Karpas-422 (cell line): ENCODE data around the gene MXI1. TPM values are rescaled to one million over a fixed set of nuclear protein-coding genes. Genes with fewer than 3 reads are reported as not detected.

Experiments used
- DNase-seq: peaks from one replicate; pipeline ENCODE4 v3.0.0-alpha.2; 2015
- H2AFZ ChIP-seq: fragments of 200-600 bp; sonication (generic); 2 replicates; pipeline ENCODE4 v1.6.1; 2014; ENCODE audit warnings: antibody characterized with exemption, low read length, mixed read lengths
- H3K27ac ChIP-seq: fragments of 200-600 bp; sonication (generic); 2 replicates; pipeline ENCODE4 v1.5.1; 2014; ENCODE audit warnings: mild to moderate bottlenecking, low read length, moderate library complexity
- H3K27me3 ChIP-seq: fragments of 200-600 bp; sonication (generic); 2 replicates; pipeline ENCODE4 v1.6.1; 2014; ENCODE audit warnings: low read length, mixed read lengths
- H3K36me3 ChIP-seq: fragments of 200-600 bp; sonication (generic); 2 replicates; pipeline ENCODE4 v1.6.1; 2014; ENCODE audit warnings: low read length, mixed read lengths; ENCODE audit not compliant: insufficient read depth
- H3K4me1 ChIP-seq: fragments of 200-600 bp; sonication (generic); 2 replicates; pipeline ENCODE4 v1.6.1; 2014; ENCODE audit warnings: mild to moderate bottlenecking, low read length, mixed read lengths
- H3K4me2 ChIP-seq: fragments of 200-600 bp; sonication (generic); 2 replicates; pipeline ENCODE4 v1.6.1; 2014; ENCODE audit warnings: low read length, low read depth, mild to moderate bottlenecking; ENCODE audit not compliant: poor library complexity, severe bottlenecking
- H3K4me3 ChIP-seq: fragments of 200-600 bp; sonication (generic); 2 replicates; pipeline ENCODE4 v1.5.1; 2014; ENCODE audit warnings: mild to moderate bottlenecking, antibody characterized with exemption, low read length, mixed read lengths
- H3K79me2 ChIP-seq: fragments of 200-600 bp; sonication (generic); 2 replicates; pipeline ENCODE4 v1.6.1; 2014; ENCODE audit warnings: mild to moderate bottlenecking, low read length, mixed read lengths
- H3K9ac ChIP-seq: fragments of 200-600 bp; sonication (generic); 2 replicates; pipeline ENCODE4 v1.6.0; 2014; ENCODE audit warnings: low read length
- H3K9me2 ChIP-seq: fragments of 200-600 bp; sonication (generic), shearing (Covaris generic); replicated peaks from 2 replicates; pipeline ENCODE4 v1.6.0; 2014; ENCODE audit warnings: mild to moderate bottlenecking, low read length, moderate library complexity; ENCODE audit not compliant: insufficient read depth
- H3K9me3 ChIP-seq: fragments of 300-700, 200-600 bp; sonication (generic); 2 replicates; pipeline ENCODE4 v1.6.1; 2014; ENCODE audit warnings: low read length, mixed read lengths
- H4K20me1 ChIP-seq: fragments of 200-600 bp; sonication (generic); 2 replicates; pipeline ENCODE4 v1.6.1; 2014; ENCODE audit warnings: mild to moderate bottlenecking, antibody characterized with exemption, low read length, low read depth; ENCODE audit not compliant: insufficient read depth
- total RNA-seq: library from RNA; depleted of rRNA; stranded (reverse); fragments of >200 nt; shearing (Covaris generic); gene quantifications from 2 replicates; pipeline ENCODE4 v1.2.3, GENCODE V29; 2014; ENCODE audit warnings: low replicate concordance

Gene MXI1
- total RNA-seq, 1 experiment from 2014 or later: 12.0 TPM

DNA sequence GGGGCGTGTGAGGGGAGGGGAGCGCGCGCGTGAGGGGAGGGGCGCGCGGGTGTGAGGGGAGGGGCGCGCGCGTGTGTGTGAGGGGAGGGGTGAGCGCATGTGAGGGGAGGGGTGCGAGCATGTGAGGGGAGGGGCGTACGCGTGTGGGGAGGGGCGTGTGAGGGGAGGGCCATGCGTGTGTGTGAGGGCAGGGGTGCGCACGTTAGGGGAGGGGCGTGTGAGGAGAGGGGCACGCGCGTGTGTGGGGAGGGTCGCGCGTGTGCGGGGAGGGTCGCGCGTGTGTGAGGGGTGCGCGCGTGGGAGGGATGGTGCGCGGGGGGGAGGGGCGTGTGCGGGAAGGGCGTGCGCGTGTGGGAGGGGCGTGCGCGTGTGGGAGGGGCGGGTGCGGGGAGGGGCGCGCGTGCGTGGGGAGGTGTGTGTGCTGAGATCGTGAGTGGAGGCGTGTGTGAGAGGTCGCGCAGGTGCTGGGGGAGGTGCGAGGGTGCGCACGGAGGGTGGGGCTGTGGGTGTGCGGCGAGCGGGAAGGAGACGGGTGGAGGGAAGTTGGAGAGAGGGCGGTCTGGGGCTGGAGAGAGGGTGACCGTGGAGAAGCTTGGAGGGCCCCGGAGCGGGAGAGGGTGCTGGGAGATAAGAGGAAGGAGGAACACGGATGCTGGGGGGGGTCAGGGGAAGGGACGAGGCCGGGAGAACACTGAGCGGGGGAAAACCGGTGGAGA, 19.7 kb downstream of the MXI1 start:
- H4K20me1 ChIP-seq: no peaks in the 10 kb centered on the region
- no peak overlapping the region for H2AFZ ChIP-seq
- H3K9me3 ChIP-seq: no peaks in the 10 kb centered on the region
- H3K4me3 ChIP-seq: peak overlapping the region; percentile 72
- H3K27ac ChIP-seq: no peak overlapping the region
- peak overlapping the region; percentile 37; the same call in 1 of the 2 replicates for H3K9ac ChIP-seq
- peak; percentile 43 for DNase-seq
- H3K36me3 ChIP-seq: no peaks in the 10 kb centered on the region
- H3K4me1 ChIP-seq: peaks cover 11% of the 10 kb centered on the region
- peak overlapping the region; percentile 60 for H3K4me2 ChIP-seq
- H3K27me3 ChIP-seq: no peaks in the 10 kb centered on the region
- no peaks in the 10 kb centered on the region for H3K79me2 ChIP-seq
- H3K9me2 ChIP-seq: no peaks in the 10 kb centered on the region

DNA sequence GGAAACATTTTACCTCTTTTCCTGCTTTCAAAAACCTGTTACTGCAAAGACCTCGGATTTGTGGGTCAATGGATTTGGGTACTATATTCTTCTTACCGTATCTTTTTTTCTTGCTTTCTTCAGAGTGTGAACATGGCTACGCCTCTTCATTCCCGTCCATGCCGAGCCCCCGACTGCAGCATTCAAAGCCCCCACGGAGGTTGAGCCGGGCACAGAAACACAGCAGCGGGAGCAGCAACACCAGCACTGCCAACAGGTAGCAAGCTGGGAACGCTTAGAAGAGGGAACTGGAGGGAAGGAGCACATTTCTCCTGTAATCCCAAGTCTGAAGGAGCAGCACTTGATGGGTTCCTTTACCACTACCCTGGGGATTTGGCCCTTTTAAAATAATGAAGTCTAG, 20.7 kb downstream of the MXI1 start:
- Histone ChIP-seq H3K9me3 (no peaks in the 10 kb centered on the region), H3K4me2 (peak overlapping the region; percentile 60), H4K20me1 (no peaks in the 10 kb centered on the region), H3K79me2 (no peaks in the 10 kb centered on the region), H3K9ac (no peak overlapping the region), H3K9me2 (no peaks in the 10 kb centered on the region), H3K36me3 (no peaks in the 10 kb centered on the region), H3K27ac (no peak overlapping the region), H3K4me3 (no peak overlapping the region), H2AFZ (no peak overlapping the region), H3K4me1 (peaks cover 11% of the 10 kb centered on the region), H3K27me3 (no peaks in the 10 kb centered on the region)
- DNase-seq: no peak

DNA sequence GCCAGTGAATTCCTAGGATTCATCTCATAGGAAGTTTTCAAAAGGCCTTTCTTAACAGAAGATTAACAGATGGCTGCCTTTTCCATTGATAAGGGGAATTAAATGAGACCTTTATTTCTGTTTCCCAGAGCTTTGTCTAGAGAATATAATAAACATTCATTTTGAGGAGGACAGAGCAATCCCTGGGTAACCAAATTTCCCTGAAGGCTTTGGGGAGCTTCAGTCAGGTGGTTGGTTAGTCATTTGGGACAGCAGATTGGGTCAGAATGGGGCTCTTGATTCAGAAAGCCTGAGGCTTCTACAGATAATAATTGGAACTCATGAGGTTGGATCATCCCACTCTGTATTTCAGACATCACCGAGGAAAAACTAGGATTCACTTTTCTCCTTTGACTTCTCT, 21.8 kb downstream of the MXI1 start:
- Histone ChIP-seq H3K27ac (no peak overlapping the region), H3K9ac (no peak overlapping the region), H3K27me3 (0 out of 2 replicates have a peak, but pooled peaks cover 3% of the 10 kb centered on the region), H3K9me2 (no peaks in the 10 kb centered on the region), H3K9me3 (no peaks in the 10 kb centered on the region), H3K4me1 (peaks cover 11% of the 10 kb centered on the region), H2AFZ (no peak overlapping the region), H3K4me2 (no peak overlapping the region), H3K4me3 (no peak overlapping the region), H4K20me1 (peaks cover 4% of the 10 kb centered on the region; the same call in 1 of the 2 replicates), H3K36me3 (no peaks in the 10 kb centered on the region), H3K79me2 (no peaks in the 10 kb centered on the region)
- DNase-seq: no peak

DNA sequence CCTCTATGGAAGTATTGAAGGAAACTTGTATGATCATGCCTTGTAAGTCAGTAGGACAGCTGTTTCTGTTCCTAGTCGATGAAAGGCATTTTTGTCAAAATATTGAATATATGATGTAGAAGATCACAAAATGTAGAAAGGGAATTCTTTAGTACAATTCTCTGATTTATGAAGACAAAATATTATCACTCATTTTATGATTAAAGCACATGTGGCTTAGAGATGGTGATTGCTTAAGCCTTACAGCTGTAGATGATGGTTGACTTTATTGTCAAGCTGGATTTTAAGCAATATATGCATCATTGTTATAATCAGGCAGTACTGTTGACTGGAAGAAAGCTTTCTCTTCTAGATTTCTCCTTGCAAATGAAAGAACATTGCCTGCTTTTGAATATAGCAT, 26.4 kb downstream of the MXI1 start:
- Histone ChIP-seq H3K4me3 (no peak overlapping the region), H3K9ac (no peak overlapping the region), H3K4me2 (no peak overlapping the region), H3K36me3 (no peaks in the 10 kb centered on the region), H3K27me3 (0 out of 2 replicates have a peak, but pooled peaks cover 3% of the 10 kb centered on the region), H3K79me2 (no peaks in the 10 kb centered on the region), H3K9me2 (no peaks in the 10 kb centered on the region), H2AFZ (no peak overlapping the region), H3K9me3 (no peaks in the 10 kb centered on the region), H4K20me1 (peaks cover 10% of the 10 kb centered on the region; the same call in 1 of the 2 replicates), H3K4me1 (no peaks in the 10 kb centered on the region), H3K27ac (no peak overlapping the region)
- no peak for DNase-seq

DNA sequence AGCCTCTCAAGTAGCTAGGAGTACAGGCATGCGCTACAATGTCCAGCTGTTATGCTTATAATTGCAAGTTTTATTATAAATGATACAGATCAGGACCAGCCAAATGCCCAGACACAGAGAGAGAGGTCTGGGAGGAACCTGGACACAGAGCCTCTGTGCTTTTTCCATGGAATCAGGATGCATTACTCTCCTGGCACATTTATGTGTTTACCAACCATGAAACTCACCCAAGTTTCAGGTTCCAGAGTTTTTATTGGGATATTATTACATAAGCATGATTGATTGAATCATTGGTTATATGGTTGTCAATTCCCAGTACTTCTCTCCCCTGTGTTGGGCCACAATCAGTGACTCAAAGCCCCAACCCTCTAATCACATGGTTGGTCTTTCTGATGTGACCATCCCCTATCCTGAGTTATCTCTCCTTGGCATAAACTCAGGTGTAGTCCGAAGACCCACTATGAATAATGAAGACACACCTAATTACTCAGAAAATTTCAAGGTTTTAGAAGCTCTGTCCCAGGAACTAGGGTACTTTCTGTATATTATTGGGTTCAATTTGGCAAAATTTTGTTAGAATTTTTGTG, 30.6 kb downstream of the MXI1 start:
- H2AFZ ChIP-seq: no peak overlapping the region
- H3K79me2 ChIP-seq: no peaks in the 10 kb centered on the region
- H3K27ac ChIP-seq: no peak overlapping the region
- H3K9me3 ChIP-seq: no peaks in the 10 kb centered on the region
- no peak overlapping the region for H3K4me3 ChIP-seq
- H4K20me1 ChIP-seq: peaks cover 15% of the 10 kb centered on the region; the same call in 1 of the 2 replicates
- H3K36me3 ChIP-seq: no peaks in the 10 kb centered on the region
- no peak overlapping the region for H3K9ac ChIP-seq
- H3K9me2 ChIP-seq: no peaks in the 10 kb centered on the region
- DNase-seq: no peak
- H3K4me2 ChIP-seq: no peak overlapping the region
- no peaks in the 10 kb centered on the region for H3K4me1 ChIP-seq
- 0 out of 2 replicates have a peak, but pooled peaks cover 3% of the 10 kb centered on the region for H3K27me3 ChIP-seq

DNA sequence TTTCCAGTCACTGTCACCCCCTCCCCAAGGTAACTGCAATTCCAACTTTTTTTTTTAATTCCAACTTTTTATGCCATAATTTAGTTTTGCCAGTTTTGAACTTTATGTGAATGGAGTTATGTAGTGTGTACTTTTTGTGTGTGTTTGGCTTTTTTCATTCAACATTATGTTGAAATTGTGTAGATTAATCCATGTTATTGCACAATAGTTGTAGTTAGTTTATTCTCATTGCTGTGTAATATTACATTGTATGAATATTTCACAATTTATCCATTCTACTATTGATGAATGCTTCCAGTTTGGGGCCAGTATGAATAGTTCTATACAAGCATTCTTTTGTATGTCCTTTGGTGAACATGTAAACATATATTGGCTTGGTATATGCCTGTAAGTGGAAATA, 32.5 kb downstream of the MXI1 start:
- no peaks in the 10 kb centered on the region for H3K36me3 ChIP-seq
- DNase-seq: no peak
- H3K27me3 ChIP-seq: no peaks in the 10 kb centered on the region
- H3K9ac ChIP-seq: no peak overlapping the region
- no peak overlapping the region for H2AFZ ChIP-seq
- H3K4me3 ChIP-seq: no peak overlapping the region
- no peaks in the 10 kb centered on the region for H3K9me3 ChIP-seq
- H4K20me1 ChIP-seq: peaks cover 12% of the 10 kb centered on the region; the same call in 1 of the 2 replicates
- no peak overlapping the region for H3K4me2 ChIP-seq
- no peaks in the 10 kb centered on the region for H3K9me2 ChIP-seq
- H3K4me1 ChIP-seq: no peaks in the 10 kb centered on the region
- no peak overlapping the region for H3K27ac ChIP-seq
- H3K79me2 ChIP-seq: no peaks in the 10 kb centered on the region

DNA sequence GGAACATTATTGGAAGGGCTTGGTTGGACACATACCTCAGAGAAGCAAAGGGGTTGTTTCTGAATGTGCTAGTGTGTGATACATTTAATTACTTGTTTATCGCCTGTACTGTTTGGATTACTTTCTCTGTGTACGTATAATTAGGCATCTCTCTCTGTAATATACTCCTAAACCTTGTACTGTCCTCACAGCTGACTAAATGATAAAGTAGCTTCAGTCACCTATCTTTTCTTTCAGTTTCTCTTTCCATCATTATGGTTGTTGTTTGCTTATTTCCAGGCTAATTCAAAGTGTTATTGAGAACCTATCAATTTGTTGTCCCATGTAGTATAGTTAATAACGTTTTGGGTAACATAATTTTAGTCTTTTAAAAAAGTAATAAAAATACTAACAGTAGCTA, 34.0 kb downstream of the MXI1 start:
- H3K27me3 ChIP-seq: no peaks in the 10 kb centered on the region
- no peak overlapping the region for H3K4me3 ChIP-seq
- H3K9me3 ChIP-seq: no peaks in the 10 kb centered on the region
- H3K4me1 ChIP-seq: no peaks in the 10 kb centered on the region
- H3K79me2 ChIP-seq: no peaks in the 10 kb centered on the region
- H3K27ac ChIP-seq: no peak overlapping the region
- H3K4me2 ChIP-seq: no peak overlapping the region
- no peaks in the 10 kb centered on the region for H3K36me3 ChIP-seq
- H3K9ac ChIP-seq: no peak overlapping the region
- no peak overlapping the region for H2AFZ ChIP-seq
- H4K20me1 ChIP-seq: peaks cover 12% of the 10 kb centered on the region; the same call in 1 of the 2 replicates
- no peak for DNase-seq
- H3K9me2 ChIP-seq: no peaks in the 10 kb centered on the region

DNA sequence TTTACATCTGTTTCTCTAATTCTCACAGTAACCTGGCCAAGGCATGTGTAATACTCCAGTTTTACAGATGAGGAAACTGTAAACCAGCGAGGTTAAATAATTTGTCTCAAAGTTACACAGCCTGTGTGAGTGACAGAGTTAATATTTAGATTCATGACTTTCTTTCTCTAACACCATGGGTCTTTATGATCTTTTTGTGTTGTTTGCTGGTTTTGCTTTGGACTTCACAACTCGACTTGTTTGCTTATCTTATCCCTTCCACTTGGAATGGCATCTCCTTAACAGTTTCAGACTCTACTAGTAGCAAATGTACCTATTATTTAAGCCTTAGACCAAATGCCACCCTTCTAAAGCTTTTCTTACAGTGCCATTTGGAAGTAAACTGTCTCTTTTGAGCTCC, 34.4 kb downstream of the MXI1 start:
- Histone ChIP-seq H3K27ac (no peak overlapping the region), H3K9me2 (no peaks in the 10 kb centered on the region), H3K9ac (no peak overlapping the region), H2AFZ (no peak overlapping the region), H3K4me2 (no peak overlapping the region), H4K20me1 (peaks cover 12% of the 10 kb centered on the region; the same call in 1 of the 2 replicates), H3K79me2 (no peaks in the 10 kb centered on the region), H3K4me3 (no peak overlapping the region), H3K9me3 (no peaks in the 10 kb centered on the region), H3K36me3 (no peaks in the 10 kb centered on the region), H3K27me3 (no peaks in the 10 kb centered on the region), H3K4me1 (no peaks in the 10 kb centered on the region)
- DNase-seq: no peak
